Stimulated activated CD4-positive, alpha-beta T cell treated with anti-CD3 and anti-CD28 coated beads, Interleukin-1b, Interleukin-23, amount 100 ng/mL, for 48 hours (primary cell): Measurements from ENCODE around the gene GRPR.

Experiments used
- DNase-seq: peaks from one replicate; pipeline ENCODE4 v3.0.0-alpha.2; 2020

The GRPR gene

DNA sequence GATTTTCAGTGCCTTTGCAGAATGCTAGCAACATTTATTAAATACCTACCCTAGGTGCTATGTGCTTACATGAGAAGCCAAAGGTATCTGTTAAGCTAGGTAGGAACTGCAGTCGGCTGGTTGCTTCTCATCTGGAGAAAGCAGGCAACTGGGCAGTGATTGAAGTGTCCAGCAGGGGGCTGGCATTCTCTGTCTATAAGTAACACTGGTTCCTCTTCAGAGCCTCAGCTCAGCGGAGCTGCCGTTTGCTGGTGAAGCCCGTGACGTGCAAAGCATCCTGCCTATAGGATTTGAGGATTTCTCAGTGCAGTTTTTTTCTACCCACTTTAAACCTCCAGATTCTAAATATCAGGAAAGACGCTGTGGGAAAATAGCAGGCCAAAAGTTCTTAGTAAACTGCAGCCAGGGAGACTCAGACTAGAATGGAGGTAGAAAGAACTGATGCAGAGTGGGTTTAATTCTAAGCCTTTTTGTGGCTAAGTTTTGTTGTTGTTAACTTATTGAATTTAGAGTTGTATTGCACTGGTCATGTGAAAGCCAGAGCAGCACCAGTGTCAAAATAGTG, at the start of gene GRPR:
GRPR (plus strand) TSS at position 344 of the 565 bp plus-strand sequence. CDS start 389 bp downstream, outside the sequence.
- peak; percentile 48 for DNase-seq

DNA sequence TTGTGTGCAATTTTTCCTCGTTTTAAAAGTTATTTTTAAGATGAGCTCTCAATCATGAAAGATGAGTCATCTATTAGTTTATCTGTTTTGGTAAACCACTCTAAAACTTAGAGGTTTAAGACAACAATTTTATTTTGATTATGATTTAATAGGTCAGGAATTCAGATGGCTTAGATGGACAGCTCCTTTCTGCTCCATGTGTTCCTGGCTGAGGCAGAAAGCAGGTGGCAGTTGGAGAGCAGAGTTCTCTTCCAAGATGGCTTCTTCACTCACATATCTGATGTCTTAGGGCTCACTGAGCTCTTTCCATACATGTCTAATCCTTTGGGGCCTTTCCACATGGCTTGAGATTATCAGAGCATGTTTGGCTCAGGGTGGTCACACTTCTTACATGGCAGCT, 48.3 kb upstream of the GRPR start:
- no peak for DNase-seq

- no peak for DNase-seq
These were observed 46.5 kb upstream of the GRPR start for GRCh38 chrX:16076834-16077233.

DNA sequence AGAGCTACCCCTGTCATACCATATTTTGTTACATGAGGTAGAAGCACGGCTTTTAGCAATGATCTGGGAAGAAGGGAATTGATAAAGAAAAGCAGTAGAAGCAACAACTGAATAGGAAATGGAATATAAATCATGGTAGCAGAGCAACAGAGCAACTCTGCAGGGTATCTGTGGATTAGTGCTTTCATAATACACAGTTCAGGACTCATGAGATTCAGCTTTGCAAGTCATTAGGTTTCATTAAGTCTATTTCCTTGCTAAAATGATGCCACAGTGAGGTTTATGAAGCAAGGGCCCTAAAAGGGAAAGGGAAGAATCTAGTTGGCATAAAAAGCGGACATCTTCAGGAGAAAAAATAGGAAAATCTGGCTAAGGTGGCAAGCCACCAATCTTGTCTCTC, 45.6 kb upstream of the GRPR start:
- DNase-seq: no peak

- no peak for DNase-seq
These were observed 42.0 kb upstream of the GRPR start for GRCh38 chrX:16081357-16081756.

- no peak for DNase-seq
These were observed 40.8 kb upstream of the GRPR start for GRCh38 chrX:16082470-16083085.

DNA sequence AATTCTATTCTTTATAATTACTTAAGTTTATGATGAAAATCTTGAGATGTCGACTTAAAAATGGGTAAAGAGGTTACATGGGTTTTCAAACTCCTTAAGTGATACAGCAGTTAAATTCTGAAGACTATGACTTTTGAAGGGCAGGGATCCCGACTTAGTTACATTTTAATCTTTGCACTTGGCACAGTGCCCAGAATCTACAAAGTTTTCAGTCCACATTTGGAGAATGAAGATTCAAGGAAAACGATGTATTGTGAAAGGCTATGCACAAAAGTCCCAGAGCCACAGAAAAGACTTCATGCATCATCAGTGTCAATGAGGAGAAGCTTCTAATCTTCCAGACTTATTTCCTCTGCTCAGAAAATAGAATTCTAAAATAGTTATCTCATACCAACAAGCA, 36.3 kb upstream of the GRPR start:
- DNase-seq: no peak

- DNase-seq: no peak
These were observed 34.3 kb upstream of the GRPR start for GRCh38 chrX:16089086-16089485.

GRCh38 chrX:16096141-16096540, 27.2 kb upstream of the GRPR start:
- DNase-seq: no peak

- no peak for DNase-seq
These were observed 22.7 kb upstream of the GRPR start for GRCh38 chrX:16100673-16101072.

DNA sequence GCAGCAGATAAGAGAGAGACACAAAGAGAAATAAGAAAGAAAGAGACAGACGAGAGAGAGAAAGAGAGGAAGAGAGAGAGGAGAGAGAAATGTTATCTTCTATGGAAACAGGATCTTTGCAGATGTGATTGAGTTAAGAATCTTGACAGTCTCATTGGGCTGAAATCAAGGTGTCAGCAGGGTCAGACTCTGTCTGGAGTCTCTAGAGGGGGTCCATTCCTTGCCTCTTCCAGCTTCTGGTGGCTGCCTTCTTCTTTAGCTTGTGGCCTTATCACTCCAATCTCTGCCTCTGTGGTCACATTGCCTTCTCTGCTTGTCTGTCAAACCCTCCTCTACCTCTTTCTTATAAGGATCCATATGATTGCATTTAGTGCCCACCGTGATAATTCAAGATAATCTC, 21.8 kb upstream of the GRPR start:
- DNase-seq: no peak

DNA sequence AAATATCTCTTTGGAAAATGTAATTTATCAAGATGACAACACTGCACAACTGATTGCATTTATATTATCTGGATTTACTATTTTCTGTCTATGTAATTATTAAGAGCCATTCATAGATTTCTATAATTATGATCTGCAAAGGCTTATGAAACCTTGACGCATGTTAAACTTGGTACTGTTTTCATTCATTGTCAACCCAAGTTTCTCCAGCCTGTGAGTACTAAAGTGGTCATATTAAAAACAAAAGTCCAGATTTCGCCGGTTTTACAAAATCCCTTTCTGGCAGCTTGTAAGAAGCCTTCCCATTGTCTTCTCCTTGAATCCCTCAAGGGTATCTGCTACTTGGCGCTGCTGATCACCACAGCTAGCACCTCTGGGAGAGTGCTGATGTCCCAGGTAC, 19.7 kb upstream of the GRPR start:
- no peak for DNase-seq

- DNase-seq: no peak
These were observed 10.9 kb upstream of the GRPR start for GRCh38 chrX:16112428-16112827.

DNA sequence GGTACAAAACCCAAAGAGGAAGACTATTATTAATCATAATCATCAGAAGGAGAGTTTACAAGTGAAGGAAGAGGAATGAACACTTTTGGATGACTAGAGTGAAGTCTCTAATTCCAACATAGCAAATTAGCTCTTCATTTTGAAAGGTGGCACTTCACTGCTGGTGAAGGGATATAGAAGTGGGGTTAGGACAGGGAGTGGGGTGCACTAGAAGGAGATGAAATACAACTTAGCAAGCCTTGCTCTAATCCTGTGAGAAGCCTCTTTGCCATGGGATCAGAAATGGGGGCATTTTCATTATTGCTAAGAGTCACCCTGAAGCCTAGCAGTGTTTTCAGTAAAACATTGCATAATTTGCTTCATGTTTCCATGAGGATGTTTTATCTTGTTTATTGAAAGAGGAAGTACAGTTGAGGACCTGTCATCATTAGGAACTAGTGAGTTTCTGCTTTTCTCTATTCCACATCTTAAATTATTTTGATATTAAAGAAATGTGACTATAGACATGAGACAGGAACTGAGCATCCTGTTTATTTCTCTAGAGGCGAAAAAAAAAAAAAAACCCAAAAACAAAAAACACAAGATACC, 9.3 kb upstream of the GRPR start:
- DNase-seq: no peak

GRCh38 chrX:16114611-16115010, 8.8 kb upstream of the GRPR start:
- DNase-seq: no peak

DNA sequence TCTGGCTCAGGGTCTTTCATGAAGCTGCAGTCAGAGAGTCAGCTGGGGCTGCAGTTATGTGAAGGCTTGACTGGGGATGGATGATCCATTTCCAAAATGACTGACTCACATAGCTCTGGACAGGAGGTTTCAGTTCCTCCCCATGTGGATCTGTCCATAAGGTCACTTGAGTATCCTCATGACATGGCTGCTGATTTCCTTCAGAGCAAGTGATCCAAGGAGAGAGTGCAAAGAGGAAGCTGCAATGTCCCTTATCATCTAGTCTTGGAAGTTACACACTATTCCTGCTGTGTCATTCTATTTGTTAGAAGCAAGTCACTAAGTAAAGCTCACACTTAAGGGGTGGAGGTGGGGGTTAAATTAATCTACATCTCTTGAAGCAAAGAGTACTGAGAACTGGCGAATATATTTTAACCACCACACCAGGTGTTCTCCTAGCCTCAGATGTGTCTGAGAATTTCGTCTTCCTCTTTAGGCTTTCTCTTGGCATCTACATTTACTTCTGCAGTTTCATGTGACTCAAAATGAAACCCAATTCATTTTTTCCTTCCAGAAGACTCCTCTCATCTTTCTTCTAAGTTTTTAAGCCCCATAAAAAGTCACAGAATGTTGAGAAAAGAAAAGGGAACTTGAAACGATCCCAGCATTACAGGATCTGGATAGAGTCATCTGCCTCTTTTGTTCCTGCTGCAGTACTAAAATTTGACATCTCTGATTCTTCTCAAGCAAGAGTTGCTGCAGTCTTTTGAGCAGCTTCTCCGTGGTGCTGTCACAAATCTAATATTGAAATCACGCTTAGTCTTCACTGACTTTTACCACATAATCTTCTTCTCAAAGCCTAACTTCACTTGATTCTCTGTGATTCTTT, 3.8 kb upstream of the GRPR start:
- no peak for DNase-seq

DNA sequence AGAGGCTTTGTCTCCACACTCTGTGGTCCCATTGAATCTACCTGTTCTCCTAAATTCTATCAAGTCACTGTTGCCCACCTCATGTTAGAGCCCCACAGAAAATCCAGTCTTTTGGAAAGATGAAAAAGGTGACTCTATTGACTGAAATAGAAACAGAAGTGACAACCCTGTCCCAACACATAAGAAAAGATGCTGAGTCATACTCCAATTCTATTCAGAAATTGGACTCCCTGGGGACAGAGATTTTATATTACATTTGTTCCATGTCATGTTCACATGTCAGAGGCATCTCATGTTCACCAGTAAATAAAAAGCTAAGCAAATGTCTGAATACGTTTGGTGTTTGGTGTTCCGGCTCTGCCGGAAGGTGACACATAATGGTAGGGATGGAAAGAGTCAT, 2.9 kb upstream of the GRPR start:
- DNase-seq: no peak

DNA sequence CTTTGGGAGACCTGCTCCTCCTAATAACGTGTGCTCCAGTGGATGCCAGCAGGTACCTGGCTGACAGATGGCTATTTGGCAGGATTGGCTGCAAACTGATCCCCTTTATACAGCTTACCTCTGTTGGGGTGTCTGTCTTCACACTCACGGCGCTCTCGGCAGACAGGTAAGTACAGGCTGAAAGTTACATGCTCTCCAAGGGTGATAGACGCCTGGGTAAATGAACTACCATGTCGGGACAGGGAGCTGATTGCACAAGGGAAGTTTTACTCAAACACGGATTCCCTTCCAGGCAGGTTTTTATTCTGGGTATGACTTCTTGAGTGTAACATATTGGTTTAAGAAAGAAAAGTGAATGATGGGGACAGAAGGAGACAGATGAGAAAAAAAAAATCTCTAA, 836 bp downstream of the GRPR start:
- DNase-seq: no peak

GRCh38 chrX:16125520-16126149, 2.3 kb downstream of the GRPR start:
- DNase-seq: no peak

DNA sequence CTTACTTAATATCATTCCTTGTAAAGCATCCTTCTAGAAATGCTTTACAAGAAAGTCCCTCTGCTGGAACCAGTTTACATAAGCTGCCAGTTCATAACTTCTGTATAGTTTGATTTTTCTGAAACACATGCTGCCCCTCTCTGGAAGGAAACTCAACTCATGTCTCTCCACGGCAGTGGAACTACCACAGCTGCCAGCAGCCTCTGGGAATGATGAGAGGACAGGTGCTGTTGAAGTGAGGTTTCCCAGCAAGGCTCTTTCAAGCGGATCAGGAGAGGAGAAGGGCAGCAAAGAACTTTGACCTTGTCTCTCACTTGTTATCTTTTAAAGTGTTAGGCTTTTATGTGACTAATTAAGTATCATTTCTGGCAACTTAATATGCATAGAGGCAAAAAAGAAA, 7.3 kb downstream of the GRPR start:
- DNase-seq: no peak

- no peak for DNase-seq
These were observed 11.6 kb downstream of the GRPR start for GRCh38 chrX:16134936-16135335.

DNA sequence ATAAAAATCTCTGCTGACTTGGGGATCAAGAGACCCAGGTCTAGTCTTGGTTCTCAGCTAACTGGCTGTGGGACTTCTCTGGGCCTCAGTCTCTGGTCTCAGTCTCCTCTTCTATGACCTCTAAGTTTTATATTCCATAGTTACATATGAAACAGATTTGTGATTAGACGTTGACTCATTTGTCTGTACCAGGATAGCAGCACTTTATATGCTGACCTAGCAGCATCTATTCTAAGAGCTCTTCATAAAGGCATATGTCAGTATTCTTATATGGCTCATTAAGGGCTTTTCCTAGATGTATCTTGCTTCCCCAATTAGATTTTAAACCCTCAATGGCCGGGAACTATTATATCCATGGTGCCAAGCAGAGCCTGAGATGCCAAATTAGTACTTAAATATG, 12.7 kb downstream of the GRPR start:
- DNase-seq: no peak

DNA sequence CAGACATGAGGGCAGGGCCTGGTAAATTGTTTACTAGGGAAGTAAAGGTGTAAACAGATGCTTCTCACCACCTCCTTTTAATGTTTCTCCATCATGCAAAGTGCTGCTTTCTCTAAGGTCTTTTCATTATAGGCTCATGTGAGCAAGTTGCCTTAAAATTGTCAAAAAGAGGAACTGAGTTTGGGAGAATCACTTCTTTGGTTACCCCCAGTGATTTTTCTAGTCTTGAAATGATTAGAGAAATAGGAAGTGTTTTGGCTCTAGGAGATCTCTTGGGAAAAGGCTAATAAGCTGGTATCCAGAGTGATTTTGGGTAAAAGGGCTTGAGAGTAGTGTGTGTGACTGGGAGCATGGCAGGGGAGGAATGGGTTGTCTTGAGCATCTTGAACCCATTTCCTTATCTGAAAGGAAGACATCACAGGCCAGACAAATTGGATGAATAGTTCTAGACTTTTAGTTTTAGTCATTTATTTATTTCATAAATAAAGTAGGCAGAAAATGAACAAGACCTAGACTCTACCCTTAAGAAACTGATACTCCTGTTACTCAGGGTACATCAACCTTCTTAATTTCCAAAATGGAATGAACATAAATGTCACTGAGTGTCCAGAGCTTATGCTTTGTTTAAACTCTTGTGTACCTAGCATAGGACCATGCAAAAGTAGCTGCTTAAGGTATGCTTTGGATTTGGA, 14.2 kb downstream of the GRPR start:
- DNase-seq: no peak
